HG03571 (cell line): ENCODE results near the gene PIK3AP1.

Experiments used
- ATAC-seq: cut with Tn5 transposase; IDR thresholded peaks from one replicate; pipeline ENCODE4 v1.9.1; 2021; ENCODE audit not compliant: unreplicated experiment

Gene PIK3AP1

DNA sequence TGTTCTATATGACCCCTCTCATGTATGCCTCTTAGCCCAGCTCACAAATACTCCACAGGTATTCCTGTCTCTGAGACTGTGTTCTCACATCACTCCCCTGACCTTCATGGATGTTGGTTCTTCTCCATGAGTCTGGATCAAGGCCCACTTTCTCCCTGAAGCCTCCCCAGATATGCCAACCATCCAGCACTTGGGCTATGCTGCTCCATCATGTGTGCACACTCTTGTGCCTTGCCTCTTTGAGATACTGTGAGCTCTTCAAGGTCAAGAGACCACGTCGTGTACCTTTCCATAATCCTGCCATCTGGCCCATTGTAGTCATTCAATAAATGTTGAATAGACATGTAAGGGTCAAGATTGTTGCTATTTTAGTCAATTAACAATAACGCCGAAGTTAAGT lies 103.4 kb downstream of the PIK3AP1 start:
- no peak for ATAC-seq

DNA sequence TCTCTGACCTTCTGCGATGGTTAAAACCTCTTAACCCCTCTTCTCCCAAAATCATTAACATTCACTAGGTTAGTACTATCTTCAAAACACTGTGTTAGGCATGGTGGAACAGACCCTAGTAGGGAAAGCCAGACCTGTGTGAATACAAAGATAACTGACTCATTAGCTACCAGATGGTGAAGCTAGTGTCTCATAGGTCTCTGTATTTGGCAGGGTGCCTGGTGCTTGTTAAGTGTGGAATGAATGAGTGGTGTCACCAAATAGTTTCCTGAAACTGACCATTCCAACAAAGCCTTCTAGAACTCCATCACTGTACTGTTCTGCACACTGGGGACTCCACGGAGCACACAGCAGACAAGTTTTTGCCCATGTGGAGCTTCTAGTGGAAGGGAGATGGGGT lies 105.8 kb downstream of the PIK3AP1 start:
- no peak for ATAC-seq

DNA sequence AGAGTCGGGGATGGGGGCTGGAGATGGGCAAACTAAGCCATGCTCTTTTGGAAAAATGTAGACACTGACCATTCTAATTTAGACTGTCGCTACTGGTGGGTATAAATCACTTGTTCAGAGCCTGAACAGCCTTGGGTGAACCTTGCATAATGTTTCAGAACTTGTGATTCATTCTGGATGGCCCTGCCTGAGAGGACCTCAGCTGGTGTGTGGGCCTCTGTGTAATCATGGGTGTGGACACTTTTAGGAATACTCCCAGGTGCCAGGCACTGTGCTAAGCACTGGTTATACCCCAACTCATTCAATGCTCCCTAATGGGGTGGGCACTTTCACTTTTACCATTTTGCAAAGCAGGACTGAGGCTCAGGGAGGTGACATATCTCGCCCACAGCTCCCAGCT lies 106.7 kb downstream of the PIK3AP1 start:
- ATAC-seq: no peak

DNA sequence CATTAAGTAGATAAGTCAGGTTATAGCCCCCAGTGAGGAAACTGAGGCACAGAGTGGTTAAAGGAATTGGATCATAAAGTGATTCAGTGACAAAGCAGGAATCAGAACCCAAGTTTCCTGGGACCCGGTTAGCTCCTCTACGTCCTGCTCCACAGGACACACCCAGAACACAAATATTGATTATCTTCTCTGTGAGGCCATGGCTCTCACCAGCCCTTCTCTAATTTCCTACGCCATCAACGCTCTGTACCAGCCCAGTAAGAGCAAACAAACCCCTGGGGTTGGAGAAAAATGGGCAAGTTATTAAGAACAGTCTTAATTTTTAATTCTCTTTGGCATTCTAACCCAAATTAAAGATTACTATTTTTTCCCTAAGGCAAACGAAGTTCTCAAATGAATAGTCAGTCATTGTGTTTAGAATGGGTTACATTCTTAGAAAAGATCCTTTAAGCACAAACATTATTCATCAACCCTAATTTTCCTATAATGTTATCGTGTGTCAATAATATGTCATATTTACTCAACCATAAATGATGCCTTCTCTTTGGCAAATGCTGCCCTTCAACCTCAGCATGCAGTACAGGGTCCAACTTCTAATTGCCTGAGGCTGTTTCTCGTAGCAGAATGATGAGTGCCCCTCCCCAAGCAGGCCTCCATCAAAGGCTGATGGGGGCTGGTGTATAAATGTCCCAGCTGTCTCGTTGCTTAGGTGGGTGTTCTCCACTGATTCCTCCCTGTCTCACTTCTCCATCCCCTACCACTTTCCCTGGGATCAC lies 108.1 kb downstream of the PIK3AP1 start:
- no peak for ATAC-seq

DNA sequence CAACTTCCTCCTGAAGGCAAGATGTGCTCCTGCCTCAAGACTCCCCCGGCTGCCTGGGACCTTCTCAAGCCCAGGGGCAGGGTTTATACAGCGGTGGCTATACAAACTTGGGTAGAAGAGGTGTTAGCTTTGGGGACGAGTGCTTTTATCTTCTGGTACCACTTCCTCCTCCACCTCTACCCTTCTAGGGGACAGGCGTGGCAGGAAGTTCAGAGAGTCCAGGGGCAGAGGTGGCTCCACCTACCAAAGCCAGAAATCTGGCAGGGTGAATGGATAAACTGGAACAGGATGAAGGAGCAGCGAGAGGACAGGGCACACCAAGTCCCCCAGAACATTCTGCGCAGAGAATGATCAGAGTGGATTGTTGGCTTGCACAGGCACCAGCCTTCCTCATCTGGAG lies 109.5 kb downstream of the PIK3AP1 start:
- no peak for ATAC-seq

DNA sequence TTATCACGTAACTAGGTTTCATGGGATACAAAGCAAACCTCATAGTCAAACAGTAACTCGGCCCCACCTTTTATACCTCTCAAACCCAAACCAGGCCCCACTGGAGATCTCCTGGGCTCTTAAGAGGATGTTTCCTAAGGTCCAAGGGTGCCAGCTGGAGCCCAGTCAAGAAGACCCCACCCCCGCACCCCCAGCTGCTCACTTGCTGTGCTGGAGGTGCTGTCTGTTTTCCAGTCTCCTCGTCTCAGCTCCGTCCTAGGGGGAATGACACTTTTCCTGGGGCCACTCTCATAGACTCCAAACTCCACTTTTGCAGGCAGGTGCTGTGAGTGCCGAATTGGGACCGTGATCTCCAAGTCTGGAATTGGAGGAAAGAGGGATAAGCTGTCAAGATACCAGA lies 110.8 kb downstream of the PIK3AP1 start:
- no peak for ATAC-seq

DNA sequence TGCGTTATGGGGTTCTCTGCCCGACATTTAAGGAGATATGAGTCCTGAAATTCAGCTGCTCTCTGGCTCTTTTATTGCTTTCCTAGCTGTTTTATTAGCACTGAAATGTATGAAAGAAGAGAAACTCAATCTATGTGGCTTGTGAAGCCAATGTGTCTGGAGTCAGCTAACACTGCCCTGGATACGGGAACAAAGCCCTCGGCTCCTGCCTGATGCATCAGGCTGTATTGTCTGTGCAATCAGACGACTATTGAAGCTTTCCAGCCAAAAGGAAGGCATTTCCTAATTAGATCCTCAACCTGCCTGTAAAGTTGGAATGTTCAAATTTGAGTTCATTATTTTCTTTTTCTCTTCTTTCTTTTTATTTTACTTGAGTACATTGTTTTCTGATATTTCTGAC lies 111.5 kb downstream of the PIK3AP1 start:
- no peak for ATAC-seq

DNA sequence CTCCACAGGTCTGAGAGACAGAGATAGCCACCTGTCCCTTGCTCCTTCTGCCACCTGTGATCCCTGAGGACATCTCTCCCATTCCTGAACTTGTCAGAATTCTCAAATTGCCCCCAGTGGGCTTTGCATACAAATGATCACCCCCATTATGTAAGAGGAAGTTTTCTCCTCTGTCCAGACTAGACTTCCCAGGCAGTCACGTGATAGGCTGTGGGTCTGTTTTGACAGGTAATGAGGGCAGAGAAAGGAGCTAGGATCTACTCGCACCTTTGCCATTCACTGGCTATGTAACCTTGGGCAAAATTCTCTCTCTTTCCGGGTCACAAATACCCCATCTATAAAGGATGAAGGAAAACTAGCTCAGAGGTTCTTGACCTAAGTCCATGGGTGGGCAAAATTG lies 112.1 kb downstream of the PIK3AP1 start:
- no peak for ATAC-seq

DNA sequence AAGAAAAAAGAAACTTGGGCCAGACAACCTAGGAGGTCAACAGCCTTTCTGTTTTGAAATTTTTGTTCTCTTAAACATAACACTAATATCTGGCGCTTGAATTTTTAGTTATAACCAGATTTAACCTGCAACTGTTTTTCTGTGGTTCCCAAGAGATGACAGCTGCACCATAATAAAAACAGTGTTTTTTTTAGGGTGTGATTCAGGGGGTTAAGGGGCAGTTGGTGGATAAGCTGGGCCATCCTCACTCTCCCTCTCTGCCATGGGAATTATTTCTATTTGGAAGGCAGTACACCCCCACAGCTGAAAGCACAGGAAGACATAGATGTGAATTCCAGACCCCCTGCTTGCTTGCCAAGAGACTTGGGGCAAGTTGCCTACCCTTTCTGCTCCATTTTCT lies 113.4 kb downstream of the PIK3AP1 start:
- ATAC-seq: no peak

DNA sequence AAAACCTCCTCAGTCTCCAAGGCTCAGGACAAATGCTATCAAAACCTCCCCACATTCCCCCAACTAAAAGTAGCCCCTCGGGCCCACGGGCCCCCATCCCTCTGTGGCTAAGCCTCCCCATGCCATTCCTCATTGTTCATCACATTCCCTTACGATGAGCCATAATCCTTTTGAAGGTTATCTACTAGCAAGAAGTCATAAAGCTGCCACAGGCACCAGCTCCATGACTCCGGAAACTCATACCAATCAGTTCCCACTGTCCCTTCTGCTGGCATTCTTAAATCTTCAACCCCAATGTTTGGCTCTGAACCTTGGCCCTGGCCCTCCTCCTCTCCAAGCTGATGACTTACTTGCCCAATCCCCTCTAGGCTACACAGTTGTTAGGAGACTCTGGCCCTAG lies 114.1 kb downstream of the PIK3AP1 start:
- ATAC-seq: no peak

DNA sequence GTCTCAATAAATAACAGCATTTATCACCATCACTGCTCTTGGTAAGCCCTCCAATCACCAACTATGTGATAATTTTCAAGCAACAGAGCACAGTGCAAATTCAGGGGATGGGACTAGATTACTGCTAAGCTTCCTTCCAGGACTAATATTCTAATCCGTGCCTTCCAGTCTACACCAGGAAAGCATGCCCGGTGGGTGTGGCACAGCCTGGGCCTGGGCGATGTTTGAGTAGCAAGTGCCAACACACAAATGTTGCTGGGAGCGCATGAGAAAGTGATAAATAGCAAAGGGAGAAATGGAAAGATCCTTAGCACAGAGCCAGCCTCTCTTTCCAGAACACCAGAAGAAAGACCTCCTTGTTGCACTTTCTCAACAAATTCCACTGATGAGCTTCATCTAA lies 120.0 kb downstream of the PIK3AP1 start:
- ATAC-seq: no peak

DNA sequence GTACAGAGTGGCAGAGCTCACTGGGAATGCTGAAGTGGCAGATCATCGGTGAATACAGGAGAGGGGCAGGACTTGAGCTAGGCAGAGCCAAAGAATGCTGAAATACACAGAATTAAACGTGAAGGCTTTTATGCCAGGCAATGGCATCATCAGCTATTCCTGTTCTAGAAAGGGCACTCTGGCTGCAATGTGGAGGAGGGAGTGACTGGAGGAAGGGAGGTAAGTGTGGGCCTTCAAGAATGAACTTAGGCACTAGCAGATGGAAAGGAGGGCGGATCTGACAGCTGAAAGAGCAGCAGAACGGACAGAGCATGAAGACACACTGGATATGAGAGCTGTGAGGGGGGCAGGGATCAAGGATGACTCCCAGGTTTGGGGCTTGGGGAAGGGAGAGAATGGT lies 121.5 kb downstream of the PIK3AP1 start:
- ATAC-seq: no peak

DNA sequence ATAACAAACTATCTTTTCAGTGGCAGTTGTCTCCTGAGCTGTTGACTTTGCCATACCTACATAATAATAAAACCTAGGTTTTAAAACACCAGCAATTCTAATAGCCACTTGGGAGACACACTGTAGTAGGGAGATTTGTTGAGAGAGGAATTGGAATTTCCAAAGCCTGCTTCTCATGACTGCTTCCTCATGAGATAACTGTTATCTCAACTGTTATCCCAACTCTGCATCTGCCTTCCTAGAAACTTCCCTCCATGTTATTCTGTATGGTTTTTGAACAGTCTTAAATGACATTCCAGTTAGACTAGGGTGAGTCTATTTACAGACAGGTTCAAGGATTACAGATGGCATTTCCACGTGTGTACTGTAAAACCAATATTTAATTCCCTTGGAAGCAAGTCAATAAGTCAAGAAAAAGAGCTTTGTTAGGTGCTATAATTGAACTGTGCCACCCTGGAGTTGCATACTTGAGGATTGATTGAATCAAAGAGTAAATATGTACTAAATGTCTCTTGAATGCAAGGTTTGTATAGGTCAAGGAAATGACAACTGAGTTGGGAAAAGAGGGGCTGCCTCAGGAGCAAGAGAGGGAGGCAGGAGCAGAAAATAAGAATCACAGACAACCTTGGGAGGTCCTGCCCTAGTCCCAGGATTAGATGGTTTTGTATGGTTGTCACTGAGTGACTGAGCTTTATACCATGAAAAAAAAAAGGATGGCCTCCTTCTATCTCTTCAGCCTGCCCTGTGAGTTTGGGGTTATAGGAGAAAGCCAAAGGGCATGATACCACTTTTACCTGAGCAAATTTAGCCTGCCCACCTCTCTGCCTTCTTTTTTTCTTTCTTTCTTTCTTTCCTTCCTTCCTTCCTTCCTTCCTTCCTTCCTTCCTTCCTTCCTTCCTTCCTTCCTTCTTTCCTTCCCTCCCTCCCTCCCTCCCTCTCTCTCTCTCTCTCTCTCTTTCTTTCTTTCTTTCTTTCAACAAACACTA lies 123.6 kb downstream of the PIK3AP1 start:
- ATAC-seq: no peak

DNA sequence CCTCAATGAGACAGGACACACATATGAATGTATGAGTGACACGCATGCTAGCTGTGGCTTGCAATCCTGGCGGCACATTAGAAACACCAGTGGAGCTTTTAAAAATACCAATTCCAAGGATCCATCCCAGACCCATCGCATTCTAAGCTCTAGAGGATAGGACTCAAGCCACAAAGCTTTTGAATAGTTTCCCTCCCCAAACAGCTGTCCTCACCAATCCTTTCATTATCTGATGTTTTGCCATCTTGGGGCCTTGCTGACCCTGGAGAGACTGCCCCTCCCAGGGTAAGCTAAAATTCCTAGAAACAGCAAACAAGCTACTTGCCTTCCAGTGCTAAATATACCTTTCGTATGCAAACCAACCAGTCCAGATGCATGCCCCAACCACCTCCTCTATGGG lies 124.6 kb downstream of the PIK3AP1 start:
- ATAC-seq: no peak

DNA sequence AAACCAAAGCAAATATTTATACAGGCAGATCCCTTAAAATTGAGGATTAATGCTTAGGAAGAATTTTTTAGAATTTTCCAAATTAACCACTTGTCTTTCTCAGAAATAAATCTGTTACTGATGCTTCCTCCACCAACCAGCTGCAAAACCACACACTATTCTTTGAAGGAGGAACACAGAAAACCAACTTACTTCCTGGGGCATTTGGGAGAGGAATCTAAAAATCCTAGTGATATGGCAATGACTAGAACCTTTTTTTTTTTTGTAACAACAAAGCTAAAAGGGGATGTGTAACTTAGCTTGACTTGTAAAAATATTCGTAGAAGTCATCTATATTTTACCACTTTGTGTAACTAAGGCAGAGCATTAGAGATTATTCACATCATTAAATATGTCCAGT lies 128.4 kb downstream of the PIK3AP1 start:
- ATAC-seq: no peak

DNA sequence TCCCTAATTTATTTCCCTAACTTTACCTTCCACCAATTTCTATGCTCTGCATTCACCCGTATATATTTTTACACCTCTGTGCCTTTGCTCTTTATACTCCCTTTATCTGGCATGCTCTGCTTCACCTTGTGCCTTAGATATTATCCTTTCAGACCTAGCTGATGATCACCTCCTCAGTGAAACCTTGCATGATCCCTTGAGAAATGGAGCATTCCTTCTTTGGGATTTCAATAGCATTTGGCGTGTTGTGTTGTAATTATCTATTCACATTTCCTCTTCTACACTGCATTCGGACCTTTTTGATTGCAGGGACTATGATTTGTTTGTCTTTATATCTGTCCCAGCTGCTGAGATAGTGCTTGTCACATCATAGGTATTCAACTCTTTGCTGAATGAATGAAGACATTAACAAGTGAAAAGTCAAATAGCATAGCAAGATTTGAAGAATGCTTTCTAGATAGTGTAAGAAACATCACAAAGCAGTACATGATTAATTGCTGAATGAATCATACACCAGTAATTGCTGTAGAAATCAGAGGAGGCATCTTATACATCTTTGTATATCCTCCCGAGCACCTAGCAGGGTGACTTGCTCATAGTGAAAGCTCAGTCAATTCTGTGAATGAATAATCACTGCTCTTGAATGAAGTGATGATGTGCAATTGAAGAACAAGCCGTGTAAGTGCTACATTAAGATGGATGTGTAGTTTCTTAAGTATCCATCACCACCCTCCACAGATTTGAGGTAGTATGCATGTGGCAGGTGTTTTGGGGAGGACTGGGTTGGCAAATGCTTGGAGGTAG lies 131.5 kb downstream of the PIK3AP1 start:
- peak; percentile 30 for ATAC-seq

DNA sequence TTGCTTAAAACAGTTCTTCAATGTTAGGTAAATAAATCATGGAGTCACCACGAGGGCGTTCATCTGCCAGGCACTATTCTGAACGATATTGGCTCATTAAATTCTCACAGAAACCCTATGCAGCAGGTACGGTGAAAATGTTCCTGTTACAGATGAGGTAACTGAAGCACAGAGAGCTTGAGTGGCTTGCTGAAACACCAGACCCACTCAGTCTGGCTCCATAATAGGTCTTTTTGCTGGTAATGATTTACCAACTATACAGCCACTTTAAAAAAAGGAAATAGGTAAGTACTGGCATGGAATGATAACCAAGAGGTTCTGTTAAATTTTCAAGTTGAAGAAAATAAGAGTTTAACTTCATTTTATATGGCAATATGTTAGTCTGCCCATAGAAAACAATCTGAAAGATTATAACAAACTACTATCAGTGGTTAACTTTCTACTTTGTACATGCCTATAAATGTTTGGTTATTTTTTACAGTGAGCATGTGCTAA lies 132.2 kb downstream of the PIK3AP1 start:
- ATAC-seq: no peak

DNA sequence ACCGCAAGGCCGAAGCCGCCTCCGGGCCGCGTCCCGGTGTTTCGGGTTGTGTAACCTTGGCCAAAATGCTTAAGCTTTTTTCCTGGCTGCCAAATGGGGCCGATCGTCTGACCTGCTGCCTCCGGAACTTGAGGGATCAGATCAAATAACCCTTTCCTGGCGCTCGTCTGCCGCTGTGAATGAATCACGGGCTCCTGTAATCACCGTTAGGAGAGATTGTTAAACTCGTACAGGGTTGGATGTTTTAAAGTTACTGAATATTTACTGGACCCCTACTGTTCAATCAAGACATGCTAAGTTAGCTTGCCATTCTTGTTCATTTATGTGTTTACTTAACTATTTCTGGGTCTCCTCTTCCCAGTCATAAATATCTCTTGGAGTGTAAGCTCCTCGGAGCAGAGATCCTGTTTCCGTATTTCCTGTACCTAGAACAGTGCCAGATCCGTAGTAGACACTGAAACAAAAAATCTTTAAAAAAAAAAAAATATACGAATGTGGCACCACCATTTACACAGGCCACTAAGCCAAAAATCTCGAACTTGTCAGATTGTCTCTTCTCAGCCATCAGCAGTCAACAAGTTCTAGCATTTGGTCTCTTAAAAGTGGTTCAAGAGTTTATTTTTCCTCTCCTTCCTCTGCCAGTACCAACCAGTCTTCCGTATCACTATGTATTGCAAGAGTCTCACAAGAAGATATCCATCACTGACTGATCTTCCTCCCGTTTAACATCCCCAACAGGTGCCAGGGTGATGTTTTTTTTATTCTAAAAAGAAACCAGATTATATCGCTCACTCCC lies 132.9 kb downstream of the PIK3AP1 start:
- ATAC-seq: no peak

DNA sequence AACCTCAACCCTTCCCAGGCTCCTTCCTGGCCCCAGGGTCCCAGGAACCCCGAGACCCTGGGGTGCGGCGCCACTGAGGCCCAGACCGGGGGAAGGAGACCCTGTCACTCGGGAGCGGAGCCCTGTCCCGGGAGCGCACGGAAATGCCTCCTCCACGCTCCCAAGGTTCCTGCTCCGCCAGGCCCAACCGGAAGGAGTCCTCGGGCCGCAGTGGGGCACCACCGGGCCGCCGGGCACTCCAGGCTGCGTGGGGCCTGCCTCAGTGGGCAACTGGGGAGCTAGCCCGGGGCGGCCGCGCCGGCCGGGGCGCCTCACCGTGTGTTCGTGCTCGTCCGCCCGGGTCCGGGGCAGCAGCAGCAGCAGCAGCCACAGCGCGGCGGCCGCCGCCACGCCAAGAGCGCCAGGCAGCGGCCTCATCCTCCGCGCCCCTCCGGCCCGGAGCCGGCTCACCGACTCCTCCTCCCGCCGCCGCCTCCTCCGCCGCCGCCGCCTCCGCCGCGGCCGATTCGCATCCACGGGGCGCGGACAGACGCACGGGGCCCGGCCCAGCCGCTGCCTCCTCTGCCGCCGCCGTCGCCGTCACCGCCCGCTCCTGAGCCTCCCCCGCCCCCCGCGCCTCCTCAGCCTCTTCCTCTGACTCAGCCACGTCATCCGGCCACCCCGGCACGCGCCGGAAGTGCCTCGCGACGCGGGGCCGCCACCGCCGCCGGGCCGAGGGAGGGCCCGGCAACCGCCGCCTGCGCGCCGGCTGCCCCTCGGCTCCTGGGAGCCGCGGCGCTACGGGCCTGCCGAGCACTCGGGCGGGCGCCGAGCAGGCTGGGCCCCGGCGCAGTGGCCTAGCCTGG lies 133.7 kb downstream of the PIK3AP1 start, which contains the start of gene TM9SF3:
TSS of gene TM9SF3 (minus strand) at position 594 of the 845 bp plus-strand sequence. CDS start at position 417, 177 bp downstream.
- peak; percentile 57 for ATAC-seq
